Karpas-422 (cell line): Measurements from ENCODE around the gene PBRM1. TPM values are rescaled to one million over a fixed set of nuclear protein-coding genes. Genes with fewer than 3 reads are reported as not detected.
A peak's percentile ranks its signal among the peaks of the same experiment; 100 is the strongest.

Experiments
- DNase-seq: peaks from one replicate; pipeline ENCODE4 v3.0.0-alpha.2; 2015
- H2AFZ ChIP-seq: fragments of 200-600 bp; sonication (generic); 2 replicates; pipeline ENCODE4 v1.6.1; 2014; ENCODE audit warnings: antibody characterized with exemption, low read length, mixed read lengths
- H3K27ac ChIP-seq: fragments of 200-600 bp; sonication (generic); 2 replicates; pipeline ENCODE4 v1.5.1; 2014; ENCODE audit warnings: mild to moderate bottlenecking, low read length, moderate library complexity
- H3K27me3 ChIP-seq: fragments of 200-600 bp; sonication (generic); 2 replicates; pipeline ENCODE4 v1.6.1; 2014; ENCODE audit warnings: low read length, mixed read lengths
- H3K36me3 ChIP-seq: fragments of 200-600 bp; sonication (generic); 2 replicates; pipeline ENCODE4 v1.6.1; 2014; ENCODE audit warnings: low read length, mixed read lengths; ENCODE audit not compliant: insufficient read depth
- H3K4me1 ChIP-seq: fragments of 200-600 bp; sonication (generic); 2 replicates; pipeline ENCODE4 v1.6.1; 2014; ENCODE audit warnings: mild to moderate bottlenecking, low read length, mixed read lengths
- H3K4me2 ChIP-seq: fragments of 200-600 bp; sonication (generic); 2 replicates; pipeline ENCODE4 v1.6.1; 2014; ENCODE audit warnings: low read length, low read depth, mild to moderate bottlenecking; ENCODE audit not compliant: poor library complexity, severe bottlenecking
- H3K4me3 ChIP-seq: fragments of 200-600 bp; sonication (generic); 2 replicates; pipeline ENCODE4 v1.5.1; 2014; ENCODE audit warnings: mild to moderate bottlenecking, antibody characterized with exemption, low read length, mixed read lengths
- H3K79me2 ChIP-seq: fragments of 200-600 bp; sonication (generic); 2 replicates; pipeline ENCODE4 v1.6.1; 2014; ENCODE audit warnings: mild to moderate bottlenecking, low read length, mixed read lengths
- H3K9ac ChIP-seq: fragments of 200-600 bp; sonication (generic); 2 replicates; pipeline ENCODE4 v1.6.0; 2014; ENCODE audit warnings: low read length
- H3K9me2 ChIP-seq: fragments of 200-600 bp; sonication (generic), shearing (Covaris generic); replicated peaks from 2 replicates; pipeline ENCODE4 v1.6.0; 2014; ENCODE audit warnings: mild to moderate bottlenecking, low read length, moderate library complexity; ENCODE audit not compliant: insufficient read depth
- H3K9me3 ChIP-seq: fragments of 300-700, 200-600 bp; sonication (generic); 2 replicates; pipeline ENCODE4 v1.6.1; 2014; ENCODE audit warnings: low read length, mixed read lengths
- H4K20me1 ChIP-seq: fragments of 200-600 bp; sonication (generic); 2 replicates; pipeline ENCODE4 v1.6.1; 2014; ENCODE audit warnings: mild to moderate bottlenecking, antibody characterized with exemption, low read length, low read depth; ENCODE audit not compliant: insufficient read depth
- total RNA-seq: library from RNA; depleted of rRNA; stranded (reverse); fragments of >200 nt; shearing (Covaris generic); gene quantifications from 2 replicates; pipeline ENCODE4 v1.2.3, GENCODE V29; 2014; ENCODE audit warnings: low replicate concordance

The PBRM1 gene
- total RNA-seq, 1 experiment from 2014 or later = 53.3 TPM

DNA sequence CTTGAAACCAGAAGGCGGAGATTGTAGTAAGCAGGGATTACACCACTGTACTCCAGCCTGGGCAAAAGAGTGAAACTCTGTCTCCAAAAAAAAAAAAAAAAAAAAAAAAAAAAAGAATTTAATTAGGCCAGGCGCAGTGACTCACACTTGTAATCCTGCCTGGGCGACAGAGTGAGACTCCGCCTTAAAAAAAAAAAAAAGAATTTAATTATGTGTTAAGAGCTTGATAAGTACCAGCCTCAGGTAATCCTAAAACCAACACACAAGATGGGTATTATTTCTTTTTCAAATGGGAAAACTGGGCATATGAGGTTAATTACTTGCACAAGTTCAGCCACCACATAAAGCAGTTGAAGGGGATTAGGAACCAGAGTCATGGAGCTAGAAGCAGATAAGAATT is 49.0 kb downstream of the PBRM1 start:
- Histone ChIP-seq H3K27ac (no peak overlapping the region), H3K36me3 (peaks cover 31% of the 10 kb centered on the region; the same call in 1 of the 2 replicates), H4K20me1 (no peaks in the 10 kb centered on the region), H3K9me3 (no peaks in the 10 kb centered on the region), H3K27me3 (no peaks in the 10 kb centered on the region), H3K4me1 (no peaks in the 10 kb centered on the region), H3K79me2 (no peaks in the 10 kb centered on the region; the same call in 1 of the 2 replicates), H2AFZ (no peak overlapping the region), H3K4me2 (no peak overlapping the region), H3K9ac (no peak overlapping the region), H3K4me3 (no peak overlapping the region), H3K9me2 (no peaks in the 10 kb centered on the region)
- no peak for DNase-seq

DNA sequence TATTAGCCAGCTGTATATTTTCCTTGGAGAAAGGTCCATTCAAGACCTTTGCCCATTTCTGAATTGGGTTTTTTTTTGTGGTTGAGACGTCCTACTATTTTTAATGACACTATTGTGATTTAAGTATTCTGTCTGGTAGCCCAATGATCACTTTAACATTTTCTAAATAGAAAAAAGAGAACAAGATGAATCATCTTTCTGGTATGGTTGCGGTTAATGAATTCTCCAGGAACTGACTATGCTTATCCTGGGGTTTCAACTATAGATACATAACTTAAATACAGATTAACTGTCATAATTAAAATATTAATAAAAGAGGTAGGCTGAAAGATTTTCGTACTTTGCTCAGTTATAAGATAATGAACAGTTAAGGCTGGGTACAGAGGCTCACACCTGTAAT is 51.9 kb downstream of the PBRM1 start:
- DNase-seq = no peak
- peaks cover 20% of the 10 kb centered on the region; the same call in 1 of the 2 replicates for H3K36me3 ChIP-seq
- peaks cover 2% of the 10 kb centered on the region; the same call in 1 of the 2 replicates for H3K79me2 ChIP-seq
- no peak overlapping the region for H3K27ac ChIP-seq
- no peak overlapping the region for H3K4me2 ChIP-seq
- H3K9me2 ChIP-seq = no peaks in the 10 kb centered on the region
- no peak overlapping the region for H3K9ac ChIP-seq
- no peaks in the 10 kb centered on the region for H3K9me3 ChIP-seq
- no peaks in the 10 kb centered on the region for H3K4me1 ChIP-seq
- no peak overlapping the region for H3K4me3 ChIP-seq
- no peaks in the 10 kb centered on the region for H4K20me1 ChIP-seq
- no peak overlapping the region for H2AFZ ChIP-seq
- H3K27me3 ChIP-seq = no peaks in the 10 kb centered on the region

DNA sequence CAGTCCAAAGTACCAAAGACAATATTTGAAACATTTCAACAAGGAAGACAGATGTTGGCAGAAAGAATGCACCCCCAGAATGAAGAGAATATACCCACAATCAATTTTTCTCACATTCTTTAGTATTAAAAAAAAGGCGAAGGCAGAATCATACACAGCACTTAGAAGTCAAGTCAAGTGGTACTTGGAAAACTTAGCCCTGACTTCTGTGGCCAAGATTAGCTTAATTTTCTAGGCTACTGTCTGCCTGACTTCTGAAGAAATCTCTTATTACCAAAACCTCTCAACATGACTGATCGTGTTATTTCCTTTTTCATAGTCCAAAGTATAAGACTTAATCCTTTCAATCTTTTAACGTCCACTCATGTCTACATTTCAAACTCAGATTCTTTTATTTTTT is 60.7 kb downstream of the PBRM1 start:
- Histone ChIP-seq H3K9ac (no peak overlapping the region), H3K27me3 (no peaks in the 10 kb centered on the region), H2AFZ (no peak overlapping the region), H3K79me2 (0 out of 2 replicates have a peak, but pooled peaks cover 2% of the 10 kb centered on the region), H3K9me3 (no peaks in the 10 kb centered on the region), H3K4me1 (no peaks in the 10 kb centered on the region), H3K27ac (no peak overlapping the region), H3K9me2 (no peaks in the 10 kb centered on the region), H3K36me3 (peaks cover 38% of the 10 kb centered on the region; the same call in 1 of the 2 replicates), H4K20me1 (no peaks in the 10 kb centered on the region), H3K4me2 (no peak overlapping the region), H3K4me3 (no peak overlapping the region)
- DNase-seq = peak; percentile 16

DNA sequence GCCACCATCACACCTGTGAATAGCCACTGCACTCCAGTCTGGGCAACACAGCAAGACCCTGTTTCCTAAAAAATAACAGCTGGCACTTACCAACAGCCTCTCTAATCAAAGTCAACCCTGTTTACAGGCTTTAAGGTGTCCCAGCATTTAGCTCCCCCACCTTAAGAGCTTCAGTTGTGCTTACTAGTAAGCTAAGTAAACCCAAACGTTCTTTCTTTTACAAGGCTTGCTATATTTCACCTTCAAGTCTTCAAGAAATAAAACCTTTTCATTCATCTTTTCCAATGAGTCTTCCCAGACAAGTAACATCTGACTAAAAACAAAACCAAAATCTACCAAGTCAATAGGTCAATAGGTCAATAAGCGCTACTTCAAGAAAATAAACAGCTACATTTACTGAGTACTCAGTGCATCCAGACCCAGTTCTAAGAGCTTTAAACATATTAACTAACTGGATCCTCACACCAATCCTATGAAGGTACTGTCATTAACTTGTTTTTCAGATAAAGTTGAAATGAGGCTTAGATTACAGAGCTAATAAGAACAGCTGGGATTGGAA is 62.4 kb downstream of the PBRM1 start:
- DNase-seq = peak; percentile 15
- Histone ChIP-seq H3K79me2 (0 out of 2 replicates have a peak, but pooled peaks cover 2% of the 10 kb centered on the region), H2AFZ (no peak overlapping the region), H3K36me3 (peaks cover 36% of the 10 kb centered on the region; the same call in 1 of the 2 replicates), H4K20me1 (no peaks in the 10 kb centered on the region), H3K4me1 (no peaks in the 10 kb centered on the region), H3K27ac (no peak overlapping the region), H3K9me2 (no peaks in the 10 kb centered on the region), H3K4me2 (no peak overlapping the region), H3K9me3 (no peaks in the 10 kb centered on the region), H3K9ac (no peak overlapping the region), H3K4me3 (no peak overlapping the region), H3K27me3 (no peaks in the 10 kb centered on the region)

DNA sequence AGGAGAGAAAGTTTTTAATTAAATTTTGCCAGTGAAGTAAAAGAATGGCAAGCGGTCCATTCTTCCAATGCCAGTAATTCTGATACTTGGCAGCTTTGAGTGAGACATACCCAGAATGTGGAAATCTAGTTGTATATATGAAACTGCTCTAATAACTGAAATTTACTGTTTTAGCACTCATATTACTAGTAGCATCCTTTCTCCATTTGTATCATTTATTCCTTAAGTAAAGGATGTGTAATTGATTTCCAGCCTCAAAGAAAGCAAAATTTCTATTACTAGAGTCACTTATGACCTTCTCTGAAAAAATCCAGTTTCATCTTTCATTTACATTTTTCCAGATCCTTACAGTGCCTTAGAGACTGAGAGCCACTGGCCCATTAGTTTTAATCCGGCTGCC is 65.1 kb downstream of the PBRM1 start:
- H3K4me3 ChIP-seq = no peak overlapping the region
- no peaks in the 10 kb centered on the region for H3K9me3 ChIP-seq
- no peak overlapping the region for H3K4me2 ChIP-seq
- 0 out of 2 replicates have a peak, but pooled peaks cover 5% of the 10 kb centered on the region for H3K79me2 ChIP-seq
- no peak overlapping the region for H2AFZ ChIP-seq
- no peak overlapping the region for H3K9ac ChIP-seq
- no peaks in the 10 kb centered on the region for H4K20me1 ChIP-seq
- no peaks in the 10 kb centered on the region for H3K27me3 ChIP-seq
- H3K9me2 ChIP-seq = no peaks in the 10 kb centered on the region
- H3K27ac ChIP-seq = no peak overlapping the region
- H3K36me3 ChIP-seq = peaks cover 33% of the 10 kb centered on the region
- no peaks in the 10 kb centered on the region for H3K4me1 ChIP-seq
- no peak for DNase-seq

DNA sequence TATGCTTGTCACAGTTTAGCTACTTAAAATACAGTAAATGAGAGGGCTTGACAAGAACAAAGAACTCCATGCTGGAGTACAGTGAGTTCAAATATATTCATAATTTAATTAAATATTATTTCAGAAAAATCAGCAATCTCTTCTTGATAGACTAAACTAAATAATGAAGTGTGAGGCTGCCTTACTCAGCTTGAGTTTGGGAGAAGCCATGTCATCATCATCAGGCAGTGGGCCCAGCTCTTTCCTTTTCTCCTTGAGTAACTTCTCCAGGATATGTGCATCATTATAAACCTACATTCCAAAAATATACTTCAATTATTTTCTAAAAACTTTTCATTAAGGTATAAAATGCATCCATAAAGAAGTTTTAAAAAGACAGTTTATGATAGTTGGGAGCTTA is 70.5 kb downstream of the PBRM1 start:
- no peak overlapping the region for H3K4me3 ChIP-seq
- H3K36me3 ChIP-seq = peaks cover 54% of the 10 kb centered on the region
- no peaks in the 10 kb centered on the region for H4K20me1 ChIP-seq
- H3K4me2 ChIP-seq = no peak overlapping the region
- DNase-seq = no peak
- no peaks in the 10 kb centered on the region for H3K9me2 ChIP-seq
- H2AFZ ChIP-seq = no peak overlapping the region
- H3K79me2 ChIP-seq = peaks cover 12% of the 10 kb centered on the region; the same call in 1 of the 2 replicates
- no peak overlapping the region for H3K9ac ChIP-seq
- H3K27ac ChIP-seq = no peak overlapping the region
- no peaks in the 10 kb centered on the region for H3K4me1 ChIP-seq
- H3K9me3 ChIP-seq = no peaks in the 10 kb centered on the region
- H3K27me3 ChIP-seq = no peaks in the 10 kb centered on the region

DNA sequence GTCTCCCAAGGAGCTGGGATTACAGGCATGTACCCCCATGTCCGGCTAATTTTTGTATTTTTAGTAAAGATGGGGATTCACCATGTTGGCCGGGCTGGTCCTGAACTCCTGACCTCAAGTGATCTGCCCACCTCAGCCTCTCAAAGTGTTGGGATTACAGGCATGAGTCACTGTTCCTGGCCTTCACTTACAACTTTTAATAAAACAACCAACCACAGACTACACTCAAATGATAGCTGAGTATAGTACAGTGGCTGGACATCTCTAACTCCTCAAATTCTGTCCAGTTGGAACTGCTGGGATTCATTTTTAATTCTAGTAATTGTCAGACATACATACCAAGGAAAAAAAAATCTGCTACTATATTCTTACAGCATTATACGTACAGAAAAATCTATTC is 71.0 kb downstream of the PBRM1 start:
- H3K27me3 ChIP-seq = no peaks in the 10 kb centered on the region
- H3K9ac ChIP-seq = no peak overlapping the region
- no peaks in the 10 kb centered on the region for H3K4me1 ChIP-seq
- no peak overlapping the region for H3K4me3 ChIP-seq
- H2AFZ ChIP-seq = no peak overlapping the region
- H3K9me2 ChIP-seq = no peaks in the 10 kb centered on the region
- no peaks in the 10 kb centered on the region for H4K20me1 ChIP-seq
- peaks cover 54% of the 10 kb centered on the region for H3K36me3 ChIP-seq
- H3K9me3 ChIP-seq = no peaks in the 10 kb centered on the region
- no peak overlapping the region for H3K4me2 ChIP-seq
- DNase-seq = no peak
- H3K27ac ChIP-seq = no peak overlapping the region
- H3K79me2 ChIP-seq = peaks cover 12% of the 10 kb centered on the region; the same call in 1 of the 2 replicates

DNA sequence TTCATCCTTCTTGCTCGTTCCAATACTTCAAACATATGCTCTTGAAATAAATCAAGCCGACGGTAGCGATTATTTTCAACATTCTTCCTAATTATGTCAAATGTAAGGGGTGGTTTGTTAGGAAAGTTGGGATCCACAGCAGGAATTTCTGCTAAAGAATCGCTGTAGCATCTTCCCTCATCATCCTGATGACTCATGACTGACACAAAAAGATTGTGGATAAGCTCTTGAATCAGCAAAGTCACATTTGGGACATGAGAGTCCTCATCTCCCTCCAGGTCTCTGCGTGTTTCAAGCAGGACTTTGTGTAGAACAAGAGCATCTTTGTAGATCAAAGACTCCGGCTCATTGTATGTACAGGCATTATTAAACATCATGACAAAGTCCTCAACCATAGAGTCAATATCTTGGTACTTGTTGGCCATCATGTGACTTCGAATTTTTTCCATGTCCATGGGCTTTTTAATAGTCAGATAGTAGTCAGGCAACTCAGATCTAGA is 76.3 kb downstream of the PBRM1 start:
- Histone ChIP-seq H2AFZ (no peak overlapping the region), H3K27me3 (no peaks in the 10 kb centered on the region), H3K79me2 (peaks cover 31% of the 10 kb centered on the region), H3K4me1 (no peaks in the 10 kb centered on the region), H3K36me3 (peaks cover 73% of the 10 kb centered on the region), H3K27ac (no peak overlapping the region), H4K20me1 (no peaks in the 10 kb centered on the region), H3K4me3 (no peak overlapping the region), H3K4me2 (no peak overlapping the region), H3K9me2 (no peaks in the 10 kb centered on the region), H3K9me3 (no peaks in the 10 kb centered on the region), H3K9ac (no peak overlapping the region)
- DNase-seq = no peak
